B cell (primary cell): Measurements from ENCODE around the gene PFDN5.

Experiments used
- EZH2 ChIP-seq: IDR thresholded peaks from 2 replicates; pipeline ENCODE4 v1.6.1; 2012; ENCODE audit warnings: borderline replicate concordance, low read depth, mild to moderate bottlenecking, moderate library complexity, low read length; ENCODE audit not compliant: insufficient read depth, poor library complexity, severe bottlenecking
- TF ChIP-seq, protein P1 (sequence below): fragments of 200-600 bp; IDR thresholded peaks from one replicate; pipeline ENCODE4 v1.8.0; 2022; ENCODE audit warnings: antibody characterized with exemption, mild to moderate bottlenecking

DNA sequence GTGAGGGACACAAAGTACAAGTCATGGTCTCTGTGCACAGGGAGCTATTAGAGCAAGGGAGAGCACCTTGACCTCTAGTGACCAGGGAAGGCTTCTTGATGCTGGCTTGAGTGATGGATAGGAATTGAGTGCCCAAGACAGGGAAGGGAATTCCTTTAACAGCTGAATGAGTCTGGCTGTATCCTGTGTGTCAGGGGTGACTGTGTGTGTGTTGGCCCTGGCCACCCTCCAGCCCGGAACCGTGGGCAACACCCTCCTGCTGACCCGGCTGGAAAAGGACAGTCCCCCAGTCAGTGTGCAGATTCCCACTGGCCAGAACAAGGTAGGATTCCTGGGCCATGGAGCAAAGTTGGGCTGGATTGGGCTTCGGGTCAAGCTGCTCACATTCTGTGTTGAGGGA lies 5.5 kb upstream of the PFDN5 start:
- no peak for TF ChIP-seq EZH2
- TF ChIP-seq, protein P1, sequence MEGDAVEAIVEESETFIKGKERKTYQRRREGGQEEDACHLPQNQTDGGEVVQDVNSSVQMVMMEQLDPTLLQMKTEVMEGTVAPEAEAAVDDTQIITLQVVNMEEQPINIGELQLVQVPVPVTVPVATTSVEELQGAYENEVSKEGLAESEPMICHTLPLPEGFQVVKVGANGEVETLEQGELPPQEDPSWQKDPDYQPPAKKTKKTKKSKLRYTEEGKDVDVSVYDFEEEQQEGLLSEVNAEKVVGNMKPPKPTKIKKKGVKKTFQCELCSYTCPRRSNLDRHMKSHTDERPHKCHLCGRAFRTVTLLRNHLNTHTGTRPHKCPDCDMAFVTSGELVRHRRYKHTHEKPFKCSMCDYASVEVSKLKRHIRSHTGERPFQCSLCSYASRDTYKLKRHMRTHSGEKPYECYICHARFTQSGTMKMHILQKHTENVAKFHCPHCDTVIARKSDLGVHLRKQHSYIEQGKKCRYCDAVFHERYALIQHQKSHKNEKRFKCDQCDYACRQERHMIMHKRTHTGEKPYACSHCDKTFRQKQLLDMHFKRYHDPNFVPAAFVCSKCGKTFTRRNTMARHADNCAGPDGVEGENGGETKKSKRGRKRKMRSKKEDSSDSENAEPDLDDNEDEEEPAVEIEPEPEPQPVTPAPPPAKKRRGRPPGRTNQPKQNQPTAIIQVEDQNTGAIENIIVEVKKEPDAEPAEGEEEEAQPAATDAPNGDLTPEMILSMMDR = no peak
